Measurements from ENCODE around the gene SLC44A2.

- peak; percentile 83 for TF ChIP-seq ZNF121 (tag by site-specific recombination; IDR thresholded peaks at IDR 0.05)
- no peak for TF ChIP-seq ZNF140 (tag by site-specific recombination; IDR thresholded peaks at IDR 0.05)
- no peak for TF ChIP-seq ZNF777 (tag by site-specific recombination; IDR thresholded peaks at IDR 0.05; ENCODE audit: borderline replicate concordance)
- TF ChIP-seq, protein P1, sequence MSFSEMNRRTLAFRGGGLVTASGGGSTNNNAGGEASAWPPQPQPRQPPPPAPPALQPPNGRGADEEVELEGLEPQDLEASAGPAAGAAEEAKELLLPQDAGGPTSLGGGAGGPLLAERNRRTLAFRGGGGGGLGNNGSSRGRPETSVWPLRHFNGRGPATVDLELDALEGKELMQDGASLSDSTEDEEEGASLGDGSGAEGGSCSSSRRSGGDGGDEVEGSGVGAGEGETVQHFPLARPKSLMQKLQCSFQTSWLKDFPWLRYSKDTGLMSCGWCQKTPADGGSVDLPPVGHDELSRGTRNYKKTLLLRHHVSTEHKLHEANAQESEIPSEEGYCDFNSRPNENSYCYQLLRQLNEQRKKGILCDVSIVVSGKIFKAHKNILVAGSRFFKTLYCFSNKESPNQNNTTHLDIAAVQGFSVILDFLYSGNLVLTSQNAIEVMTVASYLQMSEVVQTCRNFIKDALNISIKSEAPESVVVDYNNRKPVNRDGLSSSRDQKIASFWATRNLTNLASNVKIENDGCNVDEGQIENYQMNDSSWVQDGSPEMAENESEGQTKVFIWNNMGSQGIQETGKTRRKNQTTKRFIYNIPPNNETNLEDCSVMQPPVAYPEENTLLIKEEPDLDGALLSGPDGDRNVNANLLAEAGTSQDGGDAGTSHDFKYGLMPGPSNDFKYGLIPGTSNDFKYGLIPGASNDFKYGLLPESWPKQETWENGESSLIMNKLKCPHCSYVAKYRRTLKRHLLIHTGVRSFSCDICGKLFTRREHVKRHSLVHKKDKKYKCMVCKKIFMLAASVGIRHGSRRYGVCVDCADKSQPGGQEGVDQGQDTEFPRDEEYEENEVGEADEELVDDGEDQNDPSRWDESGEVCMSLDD (tag by site-specific recombination; IDR thresholded peaks at IDR 0.05): no peak
Measured at GRCh38 chr19:10625003-10625761, at the start of gene SLC44A2.
